ENCODE data around the gene LZIC.
A peak's percentile ranks its signal among the peaks of the same experiment; 100 is the strongest.

LZIC gene

GRCh38 chr1:9882296-9882944 lies 60.8 kb downstream of the LZIC start:
- TF ChIP-seq CTCF (IDR thresholded peaks at IDR 0.05; ENCODE audit: low read length, missing control alignments): no peak
- no peak overlapping the region for H3K4me3 ChIP-seq (replicated peaks; ENCODE audit: low read depth, low read length)
- no peak for DNase-seq (ENCODE audit: low read depth)

- DNase-seq (ENCODE audit: low read depth): peak; percentile 50
- TF ChIP-seq CTCF (IDR thresholded peaks at IDR 0.05; ENCODE audit: low read length, missing control alignments): no peak
- H3K4me3 ChIP-seq (replicated peaks; ENCODE audit: low read depth, low read length): no peak overlapping the region
Observed at GRCh38 chr1:9881838-9882249, 61.3 kb downstream of the LZIC start.

All from fibroblast of pulmonary artery (primary cell).